Nephron progenitor cell (in vitro differentiated cells): ENCODE results near the gene RAVER2.

Source experiments
- DNase-seq: peaks from one replicate; pipeline ENCODE4 v3.0.0; 2021
- H3K27ac Mint-ChIP-seq: 2 replicates; pipeline ENCODE4 v1.8.0; 2021; ENCODE audit warnings: mild to moderate bottlenecking, moderate library complexity, mixed read lengths
- H3K27me3 Mint-ChIP-seq: 2 replicates; pipeline ENCODE4 v1.8.0; 2021; ENCODE audit warnings: mild to moderate bottlenecking, low read depth, mixed read lengths; ENCODE audit not compliant: poor library complexity
- H3K36me3 Mint-ChIP-seq: 2 replicates; pipeline ENCODE4 v1.8.0; 2021; ENCODE audit warnings: low read depth, mixed read lengths
- H3K4me1 Mint-ChIP-seq: 2 replicates; pipeline ENCODE4 v1.8.0; 2021; ENCODE audit warnings: mixed read lengths
- H3K4me3 Mint-ChIP-seq: 2 replicates; pipeline ENCODE4 v1.8.0; 2021; ENCODE audit warnings: mild to moderate bottlenecking, moderate library complexity, mixed read lengths
- H3K9me3 Mint-ChIP-seq: 2 replicates; pipeline ENCODE4 v1.8.0; 2021; ENCODE audit warnings: mild to moderate bottlenecking, moderate library complexity, mixed read lengths
- CTCF ChIP-seq: fragments of 200-600 bp; sonication (generic); IDR thresholded peaks from 2 replicates; pipeline ENCODE4 v1.5.0; 2021; ENCODE audit warnings: antibody characterized with exemption

RAVER2 gene

DNA sequence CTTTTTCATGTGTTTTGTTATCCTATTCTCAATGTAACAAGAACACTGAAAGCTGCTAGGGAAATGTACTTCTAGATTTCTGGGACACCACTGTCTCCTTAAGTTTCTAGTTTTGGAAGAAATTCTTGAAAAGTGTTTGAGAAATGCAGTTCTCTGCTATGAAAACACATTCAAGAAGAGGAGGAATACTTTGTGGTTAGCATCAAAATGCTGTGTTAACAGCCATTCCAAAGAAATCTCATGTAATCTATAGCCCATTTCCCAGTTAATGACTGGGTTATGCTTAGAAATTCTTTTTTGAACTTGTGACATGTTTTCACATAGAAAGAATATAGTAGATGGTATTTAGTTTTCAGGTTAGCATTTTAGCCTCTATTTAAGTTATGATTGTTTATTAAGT lies 6.0 kb downstream of the RAVER2 start:
- no peaks in the 10 kb centered on the region for H3K27me3 Mint-ChIP-seq
- H3K4me1 Mint-ChIP-seq = peaks cover 49% of the 10 kb centered on the region
- no peak for DNase-seq
- H3K27ac Mint-ChIP-seq = no peak overlapping the region
- no peak overlapping the region for H3K4me3 Mint-ChIP-seq
- H3K36me3 Mint-ChIP-seq = peaks cover 19% of the 10 kb centered on the region
- TF ChIP-seq CTCF = no peak
- no peaks in the 10 kb centered on the region for H3K9me3 Mint-ChIP-seq

DNA sequence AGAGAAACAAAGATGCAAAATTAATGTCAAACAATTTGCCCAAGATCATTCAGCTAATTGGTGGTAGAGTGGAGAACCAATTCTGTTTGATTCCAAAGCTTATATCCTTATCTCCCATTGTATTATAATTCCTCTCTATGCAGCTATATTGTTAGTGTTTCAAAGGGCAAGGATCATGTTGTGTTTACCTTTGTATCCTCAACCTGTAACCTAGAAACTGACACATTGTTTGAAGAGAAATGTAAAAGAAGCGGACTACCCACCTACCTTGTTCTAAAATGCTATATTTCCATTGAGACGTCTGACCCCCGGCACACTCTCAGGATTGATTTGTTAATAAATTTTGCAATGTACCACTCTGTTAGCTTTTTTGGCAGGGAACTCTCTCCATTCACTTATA lies 9.3 kb downstream of the RAVER2 start:
- no peak for TF ChIP-seq CTCF
- Mint-ChIP-seq H3K9me3 (peaks cover 14% of the 10 kb centered on the region), H3K27me3 (no peaks in the 10 kb centered on the region)

DNA sequence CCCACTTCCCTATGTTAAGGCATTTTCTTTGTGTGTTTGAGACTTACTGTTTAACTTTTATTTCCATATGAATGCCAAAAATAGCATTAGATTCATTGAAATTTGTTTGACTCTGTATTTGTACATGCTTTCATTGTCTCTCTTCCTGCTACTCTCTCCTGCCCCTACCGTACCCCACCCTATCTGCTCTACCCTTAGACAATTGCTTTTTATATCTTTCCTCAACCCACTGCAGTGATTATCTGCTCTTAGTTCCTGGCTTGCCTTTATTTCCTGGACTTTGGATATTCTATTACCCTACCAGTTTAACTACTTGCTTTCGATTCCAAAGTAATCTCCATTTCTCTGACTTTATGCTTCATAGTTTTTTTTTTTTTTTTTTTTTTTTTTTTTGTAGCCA lies 10.5 kb downstream of the RAVER2 start:
- peaks cover 47% of the 10 kb centered on the region for H3K36me3 Mint-ChIP-seq
- no peak overlapping the region for H3K27ac Mint-ChIP-seq
- peaks cover 12% of the 10 kb centered on the region for H3K4me1 Mint-ChIP-seq
- no peaks in the 10 kb centered on the region for H3K27me3 Mint-ChIP-seq
- H3K4me3 Mint-ChIP-seq = no peak overlapping the region
- no peak for TF ChIP-seq CTCF
- no peak for DNase-seq
- peaks cover 14% of the 10 kb centered on the region for H3K9me3 Mint-ChIP-seq

More for the DNA sequence above, 9.3 kb downstream of the RAVER2 start:
- Mint-ChIP-seq H3K27ac (no peak overlapping the region), H3K36me3 (peaks cover 43% of the 10 kb centered on the region), H3K4me3 (no peak overlapping the region), H3K4me1 (peaks cover 21% of the 10 kb centered on the region)
- no peak for DNase-seq

DNA sequence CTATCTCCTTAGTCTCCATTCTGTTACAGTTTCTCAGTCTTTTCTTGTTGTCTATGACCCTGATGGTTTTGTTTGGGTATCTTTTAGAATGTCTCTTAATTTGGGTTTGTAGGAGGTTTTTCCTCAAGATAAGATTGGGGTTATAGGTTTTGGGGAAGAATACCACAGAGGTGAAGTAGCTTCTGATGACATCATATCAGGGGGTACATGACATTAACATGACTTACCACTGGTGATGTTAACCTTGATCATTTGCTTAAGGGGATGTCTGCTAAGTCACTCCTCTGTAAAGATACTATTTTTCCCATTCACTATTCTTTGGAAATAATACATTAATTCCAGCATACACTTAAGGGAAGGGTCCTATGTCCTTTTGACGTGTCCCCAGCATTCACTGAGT lies 11.9 kb downstream of the RAVER2 start:
- Mint-ChIP-seq H3K9me3 (peaks cover 14% of the 10 kb centered on the region), H3K27ac (no peak overlapping the region), H3K36me3 (peaks cover 47% of the 10 kb centered on the region), H3K4me3 (no peak overlapping the region), H3K27me3 (no peaks in the 10 kb centered on the region), H3K4me1 (peaks cover 5% of the 10 kb centered on the region)
- no peak for TF ChIP-seq CTCF
- DNase-seq = no peak

GRCh38 chr1:64757213-64757612 lies 12.3 kb downstream of the RAVER2 start:
- no peaks in the 10 kb centered on the region for H3K27me3 Mint-ChIP-seq
- peaks cover 46% of the 10 kb centered on the region for H3K36me3 Mint-ChIP-seq
- DNase-seq = no peak
- no peak overlapping the region for H3K4me3 Mint-ChIP-seq
- H3K9me3 Mint-ChIP-seq = peaks cover 14% of the 10 kb centered on the region
- H3K4me1 Mint-ChIP-seq = peaks cover 3% of the 10 kb centered on the region
- TF ChIP-seq CTCF = no peak
- H3K27ac Mint-ChIP-seq = no peak overlapping the region

DNA sequence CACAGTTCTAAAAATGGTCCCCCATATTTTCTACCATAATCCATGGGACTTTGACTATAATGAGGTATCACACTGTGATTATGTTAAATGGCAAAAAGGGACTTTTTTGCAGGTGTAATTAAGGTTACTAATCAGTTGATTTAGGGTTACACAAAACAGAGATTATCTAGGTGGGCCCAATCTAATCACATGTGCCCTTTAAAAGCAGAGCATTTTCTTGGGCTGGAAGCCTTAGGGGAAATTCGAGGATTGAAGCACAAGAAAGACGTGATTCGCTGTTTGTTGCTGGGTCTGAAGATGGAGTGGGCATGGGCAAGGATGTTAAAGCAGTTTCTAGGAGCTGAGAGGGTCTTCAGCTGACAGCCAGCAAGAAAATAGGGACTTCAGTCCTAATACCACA lies 13.4 kb downstream of the RAVER2 start:
- TF ChIP-seq CTCF = no peak
- H3K27ac Mint-ChIP-seq = no peak overlapping the region
- peaks cover 14% of the 10 kb centered on the region for H3K9me3 Mint-ChIP-seq
- H3K4me1 Mint-ChIP-seq = no peaks in the 10 kb centered on the region
- DNase-seq = no peak
- peaks cover 44% of the 10 kb centered on the region for H3K36me3 Mint-ChIP-seq
- no peak overlapping the region for H3K4me3 Mint-ChIP-seq
- no peaks in the 10 kb centered on the region for H3K27me3 Mint-ChIP-seq
